ENCODE data around the gene STX8.

- no peak for TF ChIP-seq ZBTB8A (tag by site-specific recombination; IDR thresholded peaks at IDR 0.05)
- TF ChIP-seq, protein P1, sequence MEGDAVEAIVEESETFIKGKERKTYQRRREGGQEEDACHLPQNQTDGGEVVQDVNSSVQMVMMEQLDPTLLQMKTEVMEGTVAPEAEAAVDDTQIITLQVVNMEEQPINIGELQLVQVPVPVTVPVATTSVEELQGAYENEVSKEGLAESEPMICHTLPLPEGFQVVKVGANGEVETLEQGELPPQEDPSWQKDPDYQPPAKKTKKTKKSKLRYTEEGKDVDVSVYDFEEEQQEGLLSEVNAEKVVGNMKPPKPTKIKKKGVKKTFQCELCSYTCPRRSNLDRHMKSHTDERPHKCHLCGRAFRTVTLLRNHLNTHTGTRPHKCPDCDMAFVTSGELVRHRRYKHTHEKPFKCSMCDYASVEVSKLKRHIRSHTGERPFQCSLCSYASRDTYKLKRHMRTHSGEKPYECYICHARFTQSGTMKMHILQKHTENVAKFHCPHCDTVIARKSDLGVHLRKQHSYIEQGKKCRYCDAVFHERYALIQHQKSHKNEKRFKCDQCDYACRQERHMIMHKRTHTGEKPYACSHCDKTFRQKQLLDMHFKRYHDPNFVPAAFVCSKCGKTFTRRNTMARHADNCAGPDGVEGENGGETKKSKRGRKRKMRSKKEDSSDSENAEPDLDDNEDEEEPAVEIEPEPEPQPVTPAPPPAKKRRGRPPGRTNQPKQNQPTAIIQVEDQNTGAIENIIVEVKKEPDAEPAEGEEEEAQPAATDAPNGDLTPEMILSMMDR (tag by site-specific recombination; IDR thresholded peaks at IDR 0.05), result no peak
- TF ChIP-seq ZNF26 (tag by site-specific recombination; IDR thresholded peaks at IDR 0.05), result no peak
- no peak for TF ChIP-seq KLF10 (tag by site-specific recombination; IDR thresholded peaks at IDR 0.05)
- TF ChIP-seq ZNF292 (tag by site-specific recombination; IDR thresholded peaks at IDR 0.05; ENCODE audit: borderline replicate concordance, low read depth), result no peak
- TF ChIP-seq ZNF777 (tag by site-specific recombination; IDR thresholded peaks at IDR 0.05; ENCODE audit: borderline replicate concordance), result no peak
Measured at GRCh38 chr17:9383826-9384225, 191.8 kb downstream of the STX8 start.

Data from HEK293 (cell line).